CD4-positive, alpha-beta memory T cell (primary cell): Measurements from ENCODE around the gene USP12. TPM values are rescaled to one million over a fixed set of nuclear protein-coding genes. Genes with fewer than 3 reads are reported as not detected.

Source experiments
- CTCF ChIA-PET: fragments of 350-600 bp; sonication (Branson Sonifier 250); formaldehyde crosslinking; loops from one replicate; lab custom pipeline; 2021; ENCODE audit warnings: inconsistent platforms; ENCODE audit not compliant: partially characterized antibody; lab: Charles Lee
- POLR2A ChIA-PET: fragments of 350-600 bp; sonication (Branson Sonifier 250); formaldehyde crosslinking; loops from one replicate; lab custom pipeline; 2021; ENCODE audit not compliant: partially characterized antibody; lab: Charles Lee
- DNase-seq, 5 donors: peaks; one replicate each; pipeline versions ENCODE4 v3.0.0 to v3.0.0-alpha.2; 2020 to 2022; ENCODE audit warnings: mixed read lengths in 1 of 5
- H3K27ac ChIP-seq: one replicate; pipeline ENCODE4 v1.7.0; 2013; ENCODE audit warnings: low read depth, low read length
- H3K27me3 ChIP-seq: 2 replicates; pipeline ENCODE4 v1.7.0; 2013; ENCODE audit warnings: mild to moderate bottlenecking, low read length, moderate library complexity; ENCODE audit not compliant: insufficient read depth
- H3K36me3 ChIP-seq: 2 replicates; pipeline ENCODE4 v1.7.0; 2013; ENCODE audit warnings: mild to moderate bottlenecking, low read length, moderate library complexity; ENCODE audit not compliant: insufficient read depth
- H3K4me1 ChIP-seq: 2 replicates; pipeline ENCODE4 v1.7.0; 2013; ENCODE audit warnings: mild to moderate bottlenecking, low read length, moderate library complexity; ENCODE audit not compliant: insufficient read depth
- H3K4me3 ChIP-seq, 2 donors: one replicate each; pipeline ENCODE4 v1.7.0; 2013; ENCODE audit warnings: low read length in 2 of 2, mild to moderate bottlenecking in 1 of 2
- H3K9me3 ChIP-seq, 2 donors: one replicate each; pipeline ENCODE4 v1.7.0; 2013; ENCODE audit warnings: low read length in 2 of 2, control low read depth in 1 of 2; ENCODE audit not compliant: control insufficient read depth in 1 of 2
- H3K27ac Mint-ChIP-seq, 7 donors: one replicate each; pipeline ENCODE4 v1.8.0; 2020 to 2021; ENCODE audit warnings: mixed read lengths in 7 of 7, mild to moderate bottlenecking in 6 of 7, inconsistent platforms in 3 of 7, moderate library complexity in 3 of 7
- H3K27me3 Mint-ChIP-seq, 2 donors: one replicate each; pipeline ENCODE4 v1.8.0; 2020 to 2021; ENCODE audit warnings: mixed read lengths in 2 of 2
- H3K36me3 Mint-ChIP-seq, 2 donors: one replicate each; pipeline ENCODE4 v1.8.0; 2020 to 2021; ENCODE audit warnings: mixed read lengths in 2 of 2, inconsistent platforms in 1 of 2, mild to moderate bottlenecking in 1 of 2
- H3K4me1 Mint-ChIP-seq, 4 donors: one replicate each; pipeline ENCODE4 v1.8.0; 2020 to 2021; ENCODE audit warnings: mixed read lengths in 4 of 4, mild to moderate bottlenecking in 1 of 4
- H3K4me3 Mint-ChIP-seq, 8 donors: one replicate each; pipeline ENCODE4 v1.8.0; 2020 to 2021; ENCODE audit warnings: mixed read lengths in 8 of 8, mild to moderate bottlenecking in 7 of 8, moderate library complexity in 6 of 8, inconsistent platforms in 3 of 8
- H3K9me3 Mint-ChIP-seq, 8 donors: one replicate each; pipeline ENCODE4 v1.8.0; 2020 to 2021; ENCODE audit warnings: mixed read lengths in 8 of 8, mild to moderate bottlenecking in 5 of 8, inconsistent platforms in 3 of 8, moderate library complexity in 1 of 8
- intact Hi-C: fragments of 100-400 bp; cut with micrococcal nuclease; formaldehyde crosslinking; loops from one replicate; pipeline ENCODE4 v1.15.1; 2023
- polyA plus RNA-seq, 2 donors: library from polyadenylated mRNA; unstranded; fragments of 300-500 nt; fragmentation: Illumina TruSeq; gene quantifications; one replicate each; pipeline ENCODE4 v1.2.3, GENCODE V29; 2021
- total RNA-seq, 2 experiments: library from RNA; stranded (reverse); gene quantifications; one replicate each; pipeline ENCODE4 v1.2.3, GENCODE V29; 2021

USP12 gene
- total and polyA plus RNA-seq, 4 experiments from 2014 or later: 16.1 to 26.0 (median 20.2) TPM

DNA sequence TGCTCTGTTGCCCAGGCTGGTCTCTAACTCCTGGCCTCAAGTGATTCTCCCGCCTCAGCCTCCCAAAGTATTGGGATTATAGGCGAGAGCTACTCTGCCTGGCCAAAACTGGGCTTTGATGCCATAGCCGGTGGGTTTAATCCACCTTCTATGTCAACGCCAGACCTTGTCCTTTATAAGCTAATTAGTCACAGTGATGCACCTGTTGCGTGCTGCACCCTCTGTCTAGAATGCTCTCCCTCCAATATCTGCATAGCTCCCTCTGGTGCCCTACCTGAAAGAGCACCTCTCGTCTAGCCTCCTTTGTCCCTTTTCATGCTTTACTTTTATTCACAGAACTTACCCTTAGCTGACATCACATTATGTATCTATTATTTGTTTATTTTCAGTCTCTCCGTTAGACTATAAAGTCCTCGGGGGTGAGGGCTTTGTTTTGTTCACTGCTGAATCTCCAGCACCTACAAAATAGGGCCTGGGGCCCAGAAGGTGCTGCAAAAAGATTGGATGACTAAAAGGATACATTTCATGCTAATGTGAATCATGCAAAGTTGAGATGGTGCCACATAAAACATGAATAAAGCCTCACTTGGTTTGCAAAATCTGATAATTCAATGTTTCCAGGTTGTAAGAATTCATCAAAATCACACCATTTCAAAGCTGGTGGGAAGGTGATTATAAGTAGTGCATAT lies 148.1 kb downstream of the USP12 start:
- no peak for DNase-seq
- Histone ChIP-seq H3K27ac (no peak overlapping the region), H3K9me3 (no peaks in the 10 kb centered on the region), H3K4me1 (no peaks in the 10 kb centered on the region), H3K36me3 (no peaks in the 10 kb centered on the region), H3K4me3 (no peak overlapping the region), H3K27me3 (no peaks in the 10 kb centered on the region)
- H3K4me1 Mint-ChIP-seq: no peaks in the 10 kb centered on the region
- H3K27me3 Mint-ChIP-seq: peaks cover 4 to 12% of the 10 kb centered on the region in 2 donors
- H3K36me3 Mint-ChIP-seq: no peaks in the 10 kb centered on the region
- no peak overlapping the region for H3K4me3 Mint-ChIP-seq
- ChIA-PET CTCF (interaction anchor here (1.9 kb wide), 1 partner anchor 38 kb away, joined by 5 read pairs; no protein-coding TSS in a partner anchor), POLR2A (no interaction called here)
- peaks cover 0 to 1% (median 0%) of the 10 kb centered on the region in 8 donors for H3K9me3 Mint-ChIP-seq
- H3K27ac Mint-ChIP-seq: no peak overlapping the region
- intact Hi-C loops: no loop called here

DNA sequence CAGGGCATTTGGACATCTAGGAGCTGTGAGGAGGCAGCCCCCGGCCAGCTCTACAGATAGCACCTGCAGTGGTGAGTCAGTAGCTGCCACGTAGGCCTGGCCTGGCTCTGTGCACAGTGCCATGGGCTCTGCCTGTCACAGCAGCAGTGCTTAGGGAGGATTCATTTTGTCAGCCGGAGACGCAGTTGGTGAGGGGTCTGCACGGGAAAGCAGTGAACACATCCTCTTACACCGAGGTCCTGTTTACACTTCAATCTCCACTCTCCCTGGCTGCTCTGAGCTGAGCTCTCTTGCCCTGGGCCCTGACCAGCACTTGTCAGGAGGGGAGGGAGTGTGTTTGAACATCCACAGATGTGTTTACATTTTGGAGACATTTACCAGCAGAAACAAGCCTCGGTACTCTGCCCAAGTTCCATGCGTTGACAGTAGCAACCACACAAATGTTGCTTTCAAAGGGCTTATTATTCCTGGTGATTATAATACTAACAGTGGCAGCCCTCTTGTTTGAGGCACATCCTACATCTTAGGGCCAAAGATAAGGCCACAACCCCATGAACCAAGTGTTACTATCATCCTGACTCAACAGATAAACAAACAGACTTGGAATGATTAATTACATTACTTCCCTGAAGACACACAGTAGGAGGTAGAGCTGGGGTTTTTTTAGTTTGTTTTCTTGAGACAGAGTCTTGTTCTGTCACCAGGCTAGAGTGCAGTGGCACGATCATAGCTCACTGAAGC lies 148.9 kb downstream of the USP12 start:
- no peaks in the 10 kb centered on the region for H3K36me3 Mint-ChIP-seq
- ChIA-PET CTCF (interaction anchor here (1.4 kb wide), 1 partner anchor 37 kb away, joined by 4 read pairs; no protein-coding TSS in a partner anchor), POLR2A (no interaction called here)
- H3K27me3 ChIP-seq: no peaks in the 10 kb centered on the region
- H3K4me3 Mint-ChIP-seq: no peak overlapping the region
- intact Hi-C loops: no loop called here
- H3K27ac Mint-ChIP-seq: no peak overlapping the region
- no peak for DNase-seq
- H3K36me3 ChIP-seq: no peaks in the 10 kb centered on the region
- peaks cover 4 to 9% of the 10 kb centered on the region in 2 donors for H3K27me3 Mint-ChIP-seq
- H3K27ac ChIP-seq: no peak overlapping the region
- H3K9me3 ChIP-seq: no peaks in the 10 kb centered on the region
- no peak overlapping the region for H3K4me3 ChIP-seq
- H3K9me3 Mint-ChIP-seq: peaks cover 0 to 1% (median 0%) of the 10 kb centered on the region in 8 donors
- no peaks in the 10 kb centered on the region for H3K4me1 Mint-ChIP-seq
- H3K4me1 ChIP-seq: no peaks in the 10 kb centered on the region

DNA sequence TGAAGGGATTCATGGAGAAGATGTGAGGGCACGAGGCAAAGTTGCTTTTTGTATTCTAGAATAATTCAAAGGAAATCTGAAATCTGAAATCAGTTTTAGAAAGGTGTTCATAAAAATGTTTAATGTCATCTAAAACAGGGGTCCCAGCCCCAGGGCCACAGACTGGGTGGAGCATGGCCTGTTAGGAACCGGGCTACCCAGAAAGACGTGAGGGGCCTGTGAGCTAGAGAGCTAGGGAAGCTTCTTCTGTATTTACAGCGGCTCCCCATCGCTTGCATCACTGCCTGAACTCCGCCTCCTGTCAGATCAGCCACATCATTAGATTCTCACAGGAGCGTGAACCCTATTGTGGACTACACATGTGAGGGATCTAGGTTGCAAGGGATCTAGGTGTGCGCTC lies 151.2 kb downstream of the USP12 start:
- Mint-ChIP-seq H3K36me3 (no peaks in the 10 kb centered on the region), H3K27me3 (peaks cover 1 to 8% of the 10 kb centered on the region in 2 donors), H3K9me3 (no peaks in the 10 kb centered on the region), H3K4me3 (no peak overlapping the region), H3K4me1 (no peaks in the 10 kb centered on the region), H3K27ac (no peak overlapping the region)
- Histone ChIP-seq H3K36me3 (no peaks in the 10 kb centered on the region), H3K4me3 (no peak overlapping the region), H3K9me3 (no peaks in the 10 kb centered on the region), H3K27ac (no peak overlapping the region), H3K27me3 (no peaks in the 10 kb centered on the region), H3K4me1 (no peaks in the 10 kb centered on the region)
- DNase-seq: no peak
- intact Hi-C loops: no loop called here
- POLR2A ChIA-PET: no interaction called here
- CTCF ChIA-PET: no interaction called here

DNA sequence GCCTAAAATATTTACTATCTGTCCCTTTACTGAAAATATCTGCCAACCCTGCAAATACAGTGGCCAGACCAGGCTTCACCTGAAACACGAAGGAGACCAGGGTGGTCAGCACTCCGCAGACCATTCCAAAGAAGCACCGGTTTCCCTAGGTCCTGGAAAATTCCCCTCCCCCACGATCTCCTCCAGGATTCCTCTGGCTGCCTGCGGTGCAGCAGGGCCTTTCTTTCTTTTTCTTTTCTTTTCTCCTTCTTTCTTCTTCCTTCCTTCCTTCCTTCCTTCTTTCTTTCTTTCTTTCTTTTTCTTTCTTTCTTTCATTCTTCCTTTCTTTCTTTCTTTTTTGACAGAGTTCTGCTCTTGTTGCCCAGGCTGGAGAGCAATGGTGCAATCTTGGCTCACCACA lies 152.7 kb downstream of the USP12 start:
- Mint-ChIP-seq H3K4me3 (no peak overlapping the region), H3K27ac (no peak overlapping the region), H3K27me3 (peaks cover 3% of the 10 kb centered on the region in 2 donors), H3K36me3 (no peaks in the 10 kb centered on the region), H3K4me1 (no peaks in the 10 kb centered on the region), H3K9me3 (no peaks in the 10 kb centered on the region)
- Histone ChIP-seq H3K27ac (no peak overlapping the region), H3K9me3 (no peaks in the 10 kb centered on the region), H3K36me3 (no peaks in the 10 kb centered on the region), H3K4me3 (no peak overlapping the region), H3K27me3 (no peaks in the 10 kb centered on the region), H3K4me1 (no peaks in the 10 kb centered on the region)
- no peak for DNase-seq
- ChIA-PET CTCF (interaction anchor here (2.9 kb wide), 1 partner anchor 33 kb away, joined by 8 read pairs; no protein-coding TSS in a partner anchor), POLR2A (no interaction called here)
- intact Hi-C loops: no loop called here

DNA sequence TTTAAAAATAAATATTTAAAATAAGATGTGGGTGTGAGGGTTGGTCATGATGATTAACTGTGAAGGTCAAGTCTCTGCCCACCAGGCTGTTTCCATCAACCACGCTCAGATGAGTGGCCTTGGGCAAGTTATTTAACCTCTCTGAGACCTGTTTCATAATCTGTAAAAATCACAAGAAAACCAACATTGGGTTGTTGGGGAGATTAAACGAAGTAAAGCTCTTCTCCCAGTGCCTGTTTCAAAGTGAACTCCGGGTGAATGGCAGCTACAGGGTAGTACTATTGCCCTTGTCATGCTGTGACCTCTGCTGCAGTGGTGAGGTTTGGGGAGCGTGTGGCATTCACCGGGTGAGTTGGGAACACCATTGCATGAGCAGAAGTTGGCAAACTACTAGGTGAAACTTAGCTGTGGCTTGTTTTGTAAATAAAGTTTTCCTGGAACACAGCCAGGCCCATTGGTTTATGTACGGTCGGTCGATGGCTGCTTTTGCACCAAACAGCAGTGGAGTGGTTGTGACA lies 153.2 kb downstream of the USP12 start:
- no peak overlapping the region for H3K4me3 Mint-ChIP-seq
- ChIA-PET CTCF (interaction anchor here (2.9 kb wide), 1 partner anchor 33 kb away, joined by 8 read pairs; no protein-coding TSS in a partner anchor), POLR2A (no interaction called here)
- Histone ChIP-seq H3K9me3 (no peaks in the 10 kb centered on the region), H3K4me1 (no peaks in the 10 kb centered on the region), H3K36me3 (no peaks in the 10 kb centered on the region), H3K4me3 (no peak overlapping the region), H3K27ac (no peak overlapping the region), H3K27me3 (no peaks in the 10 kb centered on the region)
- peaks cover 3% of the 10 kb centered on the region in 2 donors for H3K27me3 Mint-ChIP-seq
- H3K9me3 Mint-ChIP-seq: no peaks in the 10 kb centered on the region
- H3K36me3 Mint-ChIP-seq: no peaks in the 10 kb centered on the region
- intact Hi-C loops: no loop called here
- H3K27ac Mint-ChIP-seq: no peak overlapping the region
- no peak for DNase-seq
- H3K4me1 Mint-ChIP-seq: no peaks in the 10 kb centered on the region

DNA sequence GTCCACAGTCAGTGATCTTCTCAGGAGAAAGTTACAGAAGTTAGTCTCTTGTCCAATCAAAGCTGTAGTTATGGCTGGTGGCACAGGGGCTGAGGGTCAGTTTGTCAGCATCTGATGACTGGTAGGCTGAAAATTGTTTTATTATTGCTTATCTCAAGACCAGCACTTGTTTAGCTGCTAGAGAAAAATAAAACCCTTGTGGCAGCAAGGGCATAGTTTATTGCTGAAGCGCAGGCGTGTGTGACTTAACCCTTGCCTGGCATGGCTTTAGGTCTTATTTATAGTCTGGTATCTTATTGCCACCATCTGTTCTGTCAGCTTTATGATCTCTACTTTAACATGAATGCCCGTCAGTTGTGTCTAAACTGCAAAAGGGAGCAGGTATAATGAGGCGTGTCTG lies 154.7 kb downstream of the USP12 start:
- no peaks in the 10 kb centered on the region for H3K9me3 Mint-ChIP-seq
- H3K4me3 ChIP-seq: no peak overlapping the region
- H3K27me3 Mint-ChIP-seq: peaks cover 3% of the 10 kb centered on the region in 2 donors
- H3K36me3 Mint-ChIP-seq: no peaks in the 10 kb centered on the region
- H3K27ac Mint-ChIP-seq: no peak overlapping the region
- H3K4me1 Mint-ChIP-seq: no peaks in the 10 kb centered on the region
- no peaks in the 10 kb centered on the region for H3K4me1 ChIP-seq
- no peak overlapping the region for H3K27ac ChIP-seq
- ChIA-PET POLR2A (no interaction called here), CTCF (interaction anchor here (2.9 kb wide), 1 partner anchor 31 kb away, joined by 8 read pairs; no protein-coding TSS in a partner anchor)
- no peaks in the 10 kb centered on the region for H3K27me3 ChIP-seq
- intact Hi-C loops: no loop called here
- H3K4me3 Mint-ChIP-seq: no peak overlapping the region
- H3K9me3 ChIP-seq: no peaks in the 10 kb centered on the region
- H3K36me3 ChIP-seq: no peaks in the 10 kb centered on the region
- no peak for DNase-seq
